K562 (cell line): ENCODE results near the gene PDLIM7. TPM values are rescaled to one million over a fixed set of nuclear protein-coding genes. Genes with fewer than 3 reads are reported as not detected.

Experiments used
- ATAC-seq: fragments of 200-7000 bp; cut with Tn5 transposase; 3 replicates; pipeline ENCODE4 v1.9.1; 2020; ENCODE audit warnings: moderate library complexity
- BruUV-seq: library from RNA; stranded (reverse); fragments of 400-500 nt; replicated peaks from 2 replicates; lab custom pipeline; 2021; lab: Mats Ljungman, UMichigan
- CTCF ChIA-PET: fragments of 300-600 bp; formaldehyde crosslinking; extraction: SDS; loops from one replicate; lab custom pipeline; 2021; ENCODE audit warnings: low intra/inter-chr PET ratio; lab: Yijun Ruan, JAX
- POLR2A ChIA-PET: fragments of 300-600, 350-650 bp; sonication (Branson Sonifier 250); formaldehyde crosslinking; extraction: SDS; loops from one replicate; lab custom pipeline; 2021; ENCODE audit warnings: antibody characterized with exemption, inconsistent platforms; lab: Yijun Ruan, JAX
- DNase-seq, 4 experiments: peaks; one replicate each; pipeline versions ENCODE4 v3.0.0 to v3.0.0-alpha.2; 2011 to 2018; ENCODE audit warnings: low spot score in 3 of 4, mixed read lengths in 3 of 4; ENCODE audit errors: extremely low read depth in 1 of 4
- FAIRE-seq: peaks from 2 replicates; lab custom pipeline; 2011; peaks lifted over from hg19 to GRCh38; lab: Jason Lieb, UNC
- H2AFZ ChIP-seq: 2 replicates; pipeline ENCODE4 v1.6.0; 2011; ENCODE audit warnings: low read depth, low read length, control low read depth, inconsistent platforms
- H3K27ac ChIP-seq: fragments of 200-600 bp; 3 replicates; pipeline ENCODE4 v1.8.0; 2011; ENCODE audit warnings: low read depth, mild to moderate bottlenecking, control low read depth, inconsistent platforms, low read length, moderate library complexity, mixed read lengths; ENCODE audit errors: extremely low read depth
- H3K27me3 ChIP-seq, 2 experiments: fragments of 300-600 bp in 1 of 2; 2 replicates in 1 of 2; 3 replicates in 1 of 2; pipeline versions ENCODE4 v1.6.0 to v1.8.0; 2011; ENCODE audit warnings: inconsistent platforms in 2 of 2, low read length in 2 of 2, mild to moderate bottlenecking in 1 of 2, mixed read lengths in 1 of 2, moderate library complexity in 1 of 2; ENCODE audit not compliant: control insufficient read depth in 2 of 2, insufficient read depth in 2 of 2
- H3K36me3 ChIP-seq: fragments of 300-600 bp; 3 replicates; pipeline ENCODE4 v1.8.0; 2011; ENCODE audit warnings: mild to moderate bottlenecking, low read length, inconsistent platforms; ENCODE audit not compliant: control insufficient read depth, insufficient read depth
- H3K4me1 ChIP-seq, 2 experiments: fragments of 200-600 bp in 1 of 2; replicated peaks in 1 of 2; 2 replicates in 1 of 2; 3 replicates in 1 of 2; pipeline versions ENCODE4 v1.5.1 to v1.8.0; 2011; ENCODE audit warnings: inconsistent platforms in 2 of 2, low read length in 2 of 2, mild to moderate bottlenecking in 1 of 2, mixed read lengths in 1 of 2, moderate library complexity in 1 of 2; ENCODE audit not compliant: control insufficient read depth in 2 of 2, insufficient read depth in 2 of 2
- H3K4me2 ChIP-seq: 2 replicates; pipeline ENCODE4 v1.6.1; 2011; ENCODE audit warnings: low read length, control low read depth, inconsistent platforms, mixed read lengths; ENCODE audit not compliant: insufficient read depth
- H3K4me3 ChIP-seq: fragments of 200-600 bp; sonication (generic), shearing (Covaris generic); 2 replicates; pipeline ENCODE4 v1.5.1; 2016; ENCODE audit warnings: control low read depth, inconsistent platforms
- H3K79me2 ChIP-seq: fragments of 200-600 bp; 3 replicates; pipeline ENCODE4 v1.8.0; 2011; ENCODE audit warnings: low read length, inconsistent platforms; ENCODE audit not compliant: control insufficient read depth, insufficient read depth
- H3K9ac ChIP-seq, 2 experiments: 2 replicates each; pipeline versions ENCODE4 v1.6.0 to v1.6.1; 2011; ENCODE audit warnings: low read depth in 2 of 2, low read length in 2 of 2, control low read depth in 1 of 2, inconsistent platforms in 1 of 2, mild to moderate bottlenecking in 1 of 2, mixed read lengths in 1 of 2; ENCODE audit not compliant: insufficient read depth in 1 of 2
- H3K9me1 ChIP-seq: one replicate; pipeline ENCODE4 v1.6.0; 2011; ENCODE audit warnings: inconsistent platforms, mild to moderate bottlenecking, low read length, moderate library complexity; ENCODE audit not compliant: control insufficient read depth, insufficient read depth
- H3K9me3 ChIP-seq: replicated peaks from 2 replicates; pipeline ENCODE4 v1.5.1; 2011; ENCODE audit warnings: low read depth, low read length, inconsistent platforms; ENCODE audit not compliant: control insufficient read depth, insufficient read depth
- H4K20me1 ChIP-seq: replicated peaks from 2 replicates; pipeline ENCODE4 v1.6.1; 2011; ENCODE audit warnings: low read length, inconsistent platforms, mixed read lengths; ENCODE audit not compliant: control insufficient read depth, insufficient read depth
- CHAMP1 ChIP-seq: fragments of 450-650 bp; IDR thresholded peaks from 2 replicates; pipeline ENCODE4 v1.6.1; 2016; ENCODE audit warnings: mild to moderate bottlenecking
- CHD4 ChIP-seq: fragments of 200-600 bp; sonication (generic); IDR thresholded peaks from 3 replicates; pipeline ENCODE4 v1.6.1; 2012; ENCODE audit warnings: low read depth, mild to moderate bottlenecking, mixed read lengths, low read length, inconsistent platforms; ENCODE audit not compliant: insufficient read depth, insufficient replicate concordance, poor library complexity, severe bottlenecking
- HDGF ChIP-seq: fragments of 450-650 bp; IDR thresholded peaks from 2 replicates; pipeline ENCODE4 v1.6.1; 2016
- HMG20A ChIP-seq: fragments of 450-650 bp; formaldehyde crosslinking; conservative IDR thresholded peaks from 2 replicates; pipeline ENCODE4 v1.4.0; 2020; ENCODE audit warnings: mild to moderate bottlenecking, mixed read lengths
- MTF1 ChIP-seq: fragments of 250-450 bp; sonication (Bioruptor Pico); IDR thresholded peaks from 2 replicates; pipeline ENCODE4 v1.9.0; 2021; ENCODE audit warnings: moderate library complexity, mild to moderate bottlenecking, inconsistent platforms, borderline replicate concordance
- MXD1 ChIP-seq: fragments of 250-450 bp; sonication (Bioruptor Pico); IDR thresholded peaks from 2 replicates; pipeline ENCODE4 v1.8.0; 2021; ENCODE audit warnings: borderline replicate concordance, mild to moderate bottlenecking, moderate library complexity; ENCODE audit not compliant: poor library complexity, severe bottlenecking
- NFE2 ChIP-seq: IDR thresholded peaks from 2 replicates; pipeline ENCODE4 v1.6.1; 2014; ENCODE audit warnings: antibody characterized with exemption, low read depth
- NFE2L1 ChIP-seq: fragments of 450-650 bp; IDR thresholded peaks from 2 replicates; pipeline ENCODE4 v1.6.1; 2016; ENCODE audit warnings: missing genetic modification characterization, low read depth, mild to moderate bottlenecking, missing compliant biosample characterization, moderate library complexity, borderline replicate concordance
- RBM17 ChIP-seq: fragments of 200-400 bp; formaldehyde crosslinking; IDR thresholded peaks from 2 replicates; pipeline ENCODE4 v1.6.1; 2017; ENCODE audit warnings: low read depth, mild to moderate bottlenecking, low read length, borderline replicate concordance
- SNIP1 ChIP-seq: fragments of 450-650 bp; IDR thresholded peaks from 2 replicates; pipeline ENCODE4 v1.7.1; 2017; ENCODE audit warnings: low read depth, mild to moderate bottlenecking
- SRSF7 ChIP-seq: fragments of 200-400 bp; formaldehyde crosslinking; optimal IDR thresholded peaks from 2 replicates; pipeline ENCODE3; 2017; ENCODE audit warnings: mild to moderate bottlenecking, low read depth, low read length
- ZNF140 ChIP-seq: fragments of 250-450 bp; sonication (Bioruptor Pico); IDR thresholded peaks from 2 replicates; pipeline ENCODE4 v1.8.0; 2021; ENCODE audit warnings: moderate library complexity, mild to moderate bottlenecking, inconsistent platforms
- WGBS: fragments of 100-300 bp; shearing (Covaris generic); methylation state at CpG from one replicate; pipeline ENCODE4 v1.1.6; 2016; ENCODE audit warnings: low coverage, mixed read lengths; ENCODE audit not compliant: insufficient coverage; ENCODE audit errors: missing lambda C conversion rate; 5-methylcytosine and 5-hydroxymethylcytosine counted together
- in situ Hi-C: fragments of 300-500 bp; cut with MboI; formaldehyde crosslinking; loops from 4 replicates; pipeline ENCODE4 v1.15.0; 2018; ENCODE audit warnings: inconsistent platforms, mixed read lengths
- intact Hi-C: fragments of 100-400 bp; cut with micrococcal nuclease; formaldehyde crosslinking; loops from 2 replicates; pipeline ENCODE4 v1.14.2; 2022
- polyA plus RNA-seq, 8 experiments: library from polyadenylated mRNA; depleted of rRNA in 4 of 8; stranded (reverse) in 5 of 8; unstranded in 3 of 8; fragments of >200 nt; fragmentation: Nextera tagmentation in 2 of 8; fragmentation: Illumina TruSeq in 1 of 8; extraction: Ambion mirVana in 2 of 8; extraction: Trizol in 1 of 8; gene quantifications; 2 replicates each; pipeline versions ENCODE4 v1.2.1 to v1.2.3, GENCODE V29; 2011 to 2014; ENCODE audit warnings: inconsistent platforms in 1 of 8, missing spikeins in 1 of 8
- total RNA-seq, 7 experiments: library from RNA; depleted of rRNA in 6 of 7; stranded (reverse); fragments of >200 nt in 6 of 7; fragmentation: Illumina TruSeq in 2 of 7; extraction: Trizol in 2 of 7; gene quantifications; 2 replicates each; pipeline versions ENCODE4 v1.2.1 to v1.2.3, GENCODE V29; 2011 to 2021; ENCODE audit warnings: low replicate concordance in 1 of 7

Gene PDLIM7
- total and polyA plus RNA-seq, 9 of the 15 experiments (the other 6 are each of a cell fraction or from before 2014, with no cell fraction given) = 2.1 to 124 (median 32.6) TPM

DNA sequence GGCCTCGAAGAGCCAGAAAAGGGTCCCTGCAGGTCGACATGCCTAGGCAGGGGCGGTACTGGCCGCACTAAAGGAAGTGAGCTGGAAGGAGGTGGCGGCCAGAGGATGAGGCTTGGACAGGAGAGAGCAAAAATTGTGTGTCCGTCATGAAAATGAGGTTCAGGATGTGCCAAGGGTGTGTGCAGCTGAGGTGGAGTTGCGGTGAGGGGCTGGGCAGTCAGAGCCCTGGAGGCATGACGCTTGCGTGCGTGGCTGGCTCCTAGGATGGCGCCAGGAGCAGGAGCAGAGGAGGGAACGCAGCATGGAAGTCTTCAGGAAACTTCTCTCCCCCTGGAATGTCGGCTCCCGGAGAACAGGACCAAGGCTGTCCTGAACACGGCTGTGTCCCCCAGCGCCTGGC lies 5.5 kb upstream of the PDLIM7 start (continued):
- TF ChIP-seq MXD1 (CRISPR knock-in tag) (no peak), MTF1 (CRISPR knock-in tag) (no peak), SNIP1 (no peak), CHD4 (no peak), ZNF140 (CRISPR knock-in tag) (no peak), NFE2 (no peak)

GRCh38 chr5:177501874-177502678 lies 4.7 kb upstream of the PDLIM7 start:
- Histone ChIP-seq H3K9ac (peak overlapping the region in 1 of 2 experiments; percentile 36; a peak in 1 of 4 replicates), H3K4me1 (peaks cover 19 to 63% of the 10 kb centered on the region in 2 experiments), H3K4me3 (no peak overlapping the region), H3K79me2 (peaks cover 8% of the 10 kb centered on the region), H2AFZ (no peak overlapping the region), H3K9me1 (no peaks in the 10 kb centered on the region), H3K36me3 (peaks cover 7% of the 10 kb centered on the region; the same call in 1 of the 3 replicates), H3K9me3 (no peaks in the 10 kb centered on the region), H3K4me2 (no peak overlapping the region), H3K27ac (no peak overlapping the region), H3K27me3 (no peaks in the 10 kb centered on the region), H4K20me1 (no peaks in the 10 kb centered on the region)
- FAIRE-seq = no peak
- 51% methylated on average over 9 of the region's 9 CpGs for WGBS
- CTCF ChIA-PET = interaction anchor here (0.9 to 2.4 kb wide), 2 partner anchors 10 to 98 kb away, joined by 7 to 19 read pairs; no protein-coding TSS in a partner anchor
- in situ Hi-C loops (no loop called here), intact Hi-C loops (loop anchor here (1.0 to 2.0 kb wide), 2 partner anchors 11 to 97 kb away; no protein-coding TSS in a partner anchor)
- no peak for TF ChIP-seq CHAMP1
- TF ChIP-seq RBM17 = no peak
- no peak for TF ChIP-seq HDGF
- TF ChIP-seq HMG20A (CRISPR knock-in tag) = no peak
- no peak for TF ChIP-seq NFE2L1 (tag)
- no peak for TF ChIP-seq SRSF7
- POLR2A ChIA-PET = interaction anchor here (0.7 to 2.1 kb wide), 5 partner anchors 9 to 475 kb away, joined by 3 to 5 read pairs (median 3); no protein-coding TSS in a partner anchor
- no peak for DNase-seq
- ATAC-seq = no peak
- no TSS peak for BruUV-seq
